H9 (cell line): ENCODE measurements around the gene CRYBG2. TPM values are rescaled to one million over a fixed set of nuclear protein-coding genes. Genes with fewer than 3 reads are reported as not detected.

Source experiments
- DNase-seq: peaks from one replicate; pipeline ENCODE4 v3.0.0-alpha.2; 2017
- H2AFZ ChIP-seq: one replicate; pipeline ENCODE4 v1.6.1; 2013; ENCODE audit warnings: mild to moderate bottlenecking, low read length, control low read depth, moderate library complexity
- H2AK5ac ChIP-seq: 2 replicates; pipeline ENCODE4 v1.6.1; 2013; ENCODE audit warnings: low read length, control low read depth, mixed read lengths; ENCODE audit not compliant: insufficient read length
- H2BK120ac ChIP-seq: one replicate; pipeline ENCODE4 v1.6.1; 2013; ENCODE audit warnings: low read depth, mild to moderate bottlenecking, low read length, control low read depth, inconsistent platforms; ENCODE audit not compliant: poor library complexity, severe bottlenecking
- H2BK12ac ChIP-seq: 2 replicates; pipeline ENCODE4 v1.6.1; 2013; ENCODE audit warnings: low read length, control low read depth, mixed read lengths, low read depth; ENCODE audit not compliant: insufficient read length
- H2BK15ac ChIP-seq: 2 replicates; pipeline ENCODE4 v1.6.1; 2013; ENCODE audit warnings: low read depth, low read length, control low read depth
- H2BK20ac ChIP-seq: one replicate; pipeline ENCODE4 v1.6.1; 2013; ENCODE audit warnings: low read depth, mild to moderate bottlenecking, low read length, control low read depth, inconsistent platforms; ENCODE audit not compliant: poor library complexity, severe bottlenecking
- H2BK5ac ChIP-seq: 2 replicates; pipeline ENCODE4 v1.6.1; 2013; ENCODE audit warnings: low read length, control low read depth, mixed read lengths; ENCODE audit not compliant: insufficient read length
- H3K14ac ChIP-seq: 2 replicates; pipeline ENCODE4 v1.6.1; 2013; ENCODE audit warnings: low read length, control low read depth; ENCODE audit not compliant: insufficient read depth
- H3K18ac ChIP-seq: 2 replicates; pipeline ENCODE4 v1.6.1; 2013; ENCODE audit warnings: low read depth, mild to moderate bottlenecking, mixed read lengths, low read length, control low read depth; ENCODE audit not compliant: insufficient read length
- H3K23ac ChIP-seq: 2 replicates; pipeline ENCODE4 v1.6.1; 2013; ENCODE audit warnings: low read length, control low read depth, mixed read lengths, low read depth; ENCODE audit not compliant: insufficient read length
- H3K23me2 ChIP-seq: 2 replicates; pipeline ENCODE4 v1.6.1; 2013; ENCODE audit warnings: low read depth, mild to moderate bottlenecking, mixed read lengths, low read length, control low read depth; ENCODE audit not compliant: insufficient read length, poor library complexity, severe bottlenecking
- H3K27ac ChIP-seq: 2 replicates; pipeline ENCODE4 v1.5.1; 2013; ENCODE audit warnings: low read length, control low read depth, mixed read lengths, low read depth; ENCODE audit not compliant: insufficient read length
- H3K27me3 ChIP-seq: 2 replicates; pipeline ENCODE4 v1.6.1; 2013; ENCODE audit warnings: low read length, control low read depth, inconsistent platforms; ENCODE audit not compliant: insufficient read depth
- H3K4ac ChIP-seq: 2 replicates; pipeline ENCODE4 v1.6.1; 2013; ENCODE audit warnings: low read depth, mild to moderate bottlenecking, control low read depth, inconsistent platforms, low read length, moderate library complexity
- H3K4me1 ChIP-seq: 2 replicates; pipeline ENCODE4 v1.6.1; 2013; ENCODE audit warnings: low read length, control low read depth, inconsistent platforms; ENCODE audit not compliant: insufficient read depth
- H3K4me2 ChIP-seq: 2 replicates; pipeline ENCODE4 v1.6.1; 2013; ENCODE audit warnings: low read length, control low read depth, mixed read lengths; ENCODE audit not compliant: insufficient read length, insufficient read depth
- H3K56ac ChIP-seq: 2 replicates; pipeline ENCODE4 v1.6.1; 2013; ENCODE audit warnings: low read depth, mild to moderate bottlenecking, mixed read lengths, low read length, control low read depth; ENCODE audit not compliant: insufficient read length
- H3K79me1 ChIP-seq: 2 replicates; pipeline ENCODE4 v1.6.1; 2013; ENCODE audit warnings: low read depth, mild to moderate bottlenecking, moderate library complexity, low read length, control low read depth, inconsistent platforms; ENCODE audit not compliant: insufficient read depth, poor library complexity, severe bottlenecking
- H3K79me2 ChIP-seq: 2 replicates; pipeline ENCODE4 v1.6.1; 2013; ENCODE audit warnings: low read length, control low read depth, inconsistent platforms; ENCODE audit not compliant: insufficient read depth
- H3K9ac ChIP-seq: 2 replicates; pipeline ENCODE4 v1.6.1; 2013; ENCODE audit warnings: low read length, control low read depth, mixed read lengths; ENCODE audit not compliant: insufficient read length; ENCODE audit errors: extremely low read depth
- H3K9me3 ChIP-seq: one replicate; pipeline ENCODE4 v1.6.1; 2013; ENCODE audit warnings: low read depth, low read length, inconsistent platforms; ENCODE audit not compliant: control insufficient read depth
- H3T11ph ChIP-seq: one replicate; pipeline ENCODE4 v1.6.1; 2013; ENCODE audit warnings: mild to moderate bottlenecking, low read length, control low read depth, inconsistent platforms
- H4K20me1 ChIP-seq: one replicate; pipeline ENCODE4 v1.6.1; 2013; ENCODE audit not compliant: control insufficient read depth, insufficient read length, insufficient read depth
- H4K5ac ChIP-seq: 2 replicates; pipeline ENCODE4 v1.6.1; 2013; ENCODE audit warnings: low read depth, mild to moderate bottlenecking, mixed read lengths, low read length, control low read depth; ENCODE audit not compliant: insufficient read length
- H4K8ac ChIP-seq: replicated peaks from 2 replicates; pipeline ENCODE4 v1.6.1; 2013; ENCODE audit warnings: low read length, control low read depth, mixed read lengths, low read depth; ENCODE audit not compliant: insufficient read length
- H4K91ac ChIP-seq: 2 replicates; pipeline ENCODE4 v1.6.1; 2013; ENCODE audit warnings: low read depth, mild to moderate bottlenecking, moderate library complexity, mixed read lengths, low read length, control low read depth; ENCODE audit not compliant: insufficient read length
- H3K27ac Mint-ChIP-seq, 3 experiments: 2 replicates in 2 of 3; 3 replicates in 1 of 3; pipeline ENCODE4 v1.8.0; 2020 to 2021; ENCODE audit warnings: mixed read lengths in 3 of 3, mild to moderate bottlenecking in 1 of 3, moderate library complexity in 1 of 3
- H3K27me3 Mint-ChIP-seq: 2 replicates; pipeline ENCODE4 v1.8.0; 2021; ENCODE audit warnings: low read depth, mild to moderate bottlenecking, moderate library complexity, mixed read lengths
- H3K36me3 Mint-ChIP-seq, 3 experiments: 2 replicates in 2 of 3; 3 replicates in 1 of 3; pipeline ENCODE4 v1.8.0; 2020 to 2021; ENCODE audit warnings: low read depth in 3 of 3, mixed read lengths in 3 of 3; ENCODE audit not compliant: insufficient read depth in 1 of 3
- H3K4me1 Mint-ChIP-seq, 2 experiments: 2 replicates each; pipeline ENCODE4 v1.8.0; 2020; ENCODE audit warnings: mixed read lengths in 2 of 2
- H3K4me3 Mint-ChIP-seq, 2 experiments: 2 replicates in 1 of 2; 3 replicates in 1 of 2; pipeline ENCODE4 v1.8.0; 2020 to 2021; ENCODE audit warnings: mild to moderate bottlenecking in 2 of 2, mixed read lengths in 2 of 2, moderate library complexity in 1 of 2
- H3K9me3 Mint-ChIP-seq, 2 experiments: 2 replicates in 1 of 2; 3 replicates in 1 of 2; pipeline ENCODE4 v1.8.0; 2020; ENCODE audit warnings: mild to moderate bottlenecking in 2 of 2, mixed read lengths in 2 of 2, moderate library complexity in 1 of 2
- WGBS: extraction: QIAGEN DNeasy Blood & Tissue Kit; methylation state at CpG from one replicate; pipeline ENCODE4 v1.1.7; 2013; ENCODE audit warnings: missing lambda C conversion rate, low lambda C conversion rate, mixed read lengths; ENCODE audit not compliant: insufficient read length; ENCODE audit errors: extremely low coverage; 5-methylcytosine and 5-hydroxymethylcytosine counted together
- total RNA-seq: library from RNA; stranded (reverse); gene quantifications from 2 replicates; pipeline ENCODE4 v1.2.1, GENCODE V29; 2021
- TF ChIP-seq, protein P1 (sequence below): fragments of 200-600 bp; sonication (generic); conservative IDR thresholded peaks from 3 replicates; pipeline ENCODE4 v1.8.0; 2021; ENCODE audit warnings: antibody characterized with exemption, mild to moderate bottlenecking

Gene CRYBG2
- total RNA-seq, 1 experiment from 2014 or later: 12.8 TPM

DNA sequence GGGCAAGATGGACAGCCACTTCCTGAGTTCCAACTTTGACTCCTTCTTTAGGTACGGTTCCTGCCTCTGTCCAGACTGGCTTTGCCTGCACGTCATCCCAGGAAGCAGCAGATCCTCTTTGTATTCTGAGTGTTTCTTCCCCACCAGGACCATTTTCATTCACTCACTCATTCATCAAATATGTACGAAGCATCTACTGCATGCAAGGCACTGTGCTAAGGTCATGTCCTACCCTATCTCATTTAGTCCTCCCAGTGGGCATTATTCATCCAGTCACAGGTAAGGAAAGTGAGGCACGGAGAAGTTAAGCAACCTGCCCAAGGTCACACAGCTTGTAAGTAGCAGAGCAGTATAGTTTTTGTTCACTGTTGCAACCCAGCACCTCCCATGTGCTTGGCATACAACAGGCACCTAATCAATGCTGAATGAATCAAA lies 13.9 kb downstream of the CRYBG2 start:
- Mint-ChIP-seq H3K27me3 (peaks cover 24% of the 10 kb centered on the region), H3K27ac (no peak overlapping the region), H3K9me3 (no peaks in the 10 kb centered on the region), H3K4me1 (peaks cover 25 to 31% of the 10 kb centered on the region in 2 experiments), H3K36me3 (peaks cover 0 to 2% (median 0%) of the 10 kb centered on the region in 3 experiments; a peak in 1 of 7 replicates), H3K4me3 (no peak overlapping the region)
- H3K9ac ChIP-seq: no peak overlapping the region
- H2BK15ac ChIP-seq: no peak overlapping the region
- H2AFZ ChIP-seq: no peak overlapping the region
- no peaks in the 10 kb centered on the region for H4K20me1 ChIP-seq
- no peaks in the 10 kb centered on the region for H3K9me3 ChIP-seq
- H3K18ac ChIP-seq: no peak overlapping the region
- no peak overlapping the region for H3K4me2 ChIP-seq
- no peak overlapping the region for H2BK120ac ChIP-seq
- no CpG with 5 or more reads among the region's 4 CpGs for WGBS
- no peak overlapping the region for H3T11ph ChIP-seq
- no peak overlapping the region for H3K23ac ChIP-seq
- no peak overlapping the region for H3K14ac ChIP-seq
- no peak overlapping the region for H2BK12ac ChIP-seq
- no peak overlapping the region for H2AK5ac ChIP-seq
- H3K79me2 ChIP-seq: no peaks in the 10 kb centered on the region
- no peak overlapping the region for H2BK20ac ChIP-seq
- H3K79me1 ChIP-seq: no peaks in the 10 kb centered on the region
- peaks cover 4% of the 10 kb centered on the region for H3K23me2 ChIP-seq
- DNase-seq: no peak
- no peak overlapping the region for H4K5ac ChIP-seq
- H3K27ac ChIP-seq: no peak overlapping the region
- no peak overlapping the region for H2BK5ac ChIP-seq
- no peak overlapping the region for H4K8ac ChIP-seq
- no peaks in the 10 kb centered on the region for H3K27me3 ChIP-seq
- H3K4ac ChIP-seq: no peak overlapping the region
- no peaks in the 10 kb centered on the region; the same call in 1 of the 2 replicates for H3K4me1 ChIP-seq
- no peak overlapping the region for H4K91ac ChIP-seq
- H3K56ac ChIP-seq: no peak overlapping the region
- TF ChIP-seq, protein P1, sequence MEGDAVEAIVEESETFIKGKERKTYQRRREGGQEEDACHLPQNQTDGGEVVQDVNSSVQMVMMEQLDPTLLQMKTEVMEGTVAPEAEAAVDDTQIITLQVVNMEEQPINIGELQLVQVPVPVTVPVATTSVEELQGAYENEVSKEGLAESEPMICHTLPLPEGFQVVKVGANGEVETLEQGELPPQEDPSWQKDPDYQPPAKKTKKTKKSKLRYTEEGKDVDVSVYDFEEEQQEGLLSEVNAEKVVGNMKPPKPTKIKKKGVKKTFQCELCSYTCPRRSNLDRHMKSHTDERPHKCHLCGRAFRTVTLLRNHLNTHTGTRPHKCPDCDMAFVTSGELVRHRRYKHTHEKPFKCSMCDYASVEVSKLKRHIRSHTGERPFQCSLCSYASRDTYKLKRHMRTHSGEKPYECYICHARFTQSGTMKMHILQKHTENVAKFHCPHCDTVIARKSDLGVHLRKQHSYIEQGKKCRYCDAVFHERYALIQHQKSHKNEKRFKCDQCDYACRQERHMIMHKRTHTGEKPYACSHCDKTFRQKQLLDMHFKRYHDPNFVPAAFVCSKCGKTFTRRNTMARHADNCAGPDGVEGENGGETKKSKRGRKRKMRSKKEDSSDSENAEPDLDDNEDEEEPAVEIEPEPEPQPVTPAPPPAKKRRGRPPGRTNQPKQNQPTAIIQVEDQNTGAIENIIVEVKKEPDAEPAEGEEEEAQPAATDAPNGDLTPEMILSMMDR: no peak
